Astrocyte of the hippocampus (primary cell): Measurements from ENCODE around the gene CEACAM21.

Experiments
- DNase-seq: peaks from one replicate; pipeline ENCODE4 v3.0.0; 2011; ENCODE audit warnings: low read depth, low spot score

The CEACAM21 gene

GRCh38 chr19:41617941-41618730 is 42.2 kb downstream of the CEACAM21 start:
- DNase-seq: no peak

GRCh38 chr19:41619018-41619556 is 43.1 kb downstream of the CEACAM21 start:
- DNase-seq: no peak

GRCh38 chr19:41620171-41620570 is 44.2 kb downstream of the CEACAM21 start:
- DNase-seq: no peak

GRCh38 chr19:41621226-41621625 is 45.3 kb downstream of the CEACAM21 start:
- no peak for DNase-seq

- no peak for DNase-seq
These were observed 45.7 kb downstream of the CEACAM21 start for GRCh38 chr19:41621654-41622053.

- DNase-seq: no peak
These were observed 47.4 kb downstream of the CEACAM21 start for GRCh38 chr19:41623360-41623759.

- DNase-seq: no peak
These were observed 48.5 kb downstream of the CEACAM21 start for GRCh38 chr19:41624515-41624914.

- no peak for DNase-seq
These were observed 49.0 kb downstream of the CEACAM21 start for GRCh38 chr19:41624937-41625336.

- DNase-seq: no peak
These were observed 50.3 kb downstream of the CEACAM21 start for GRCh38 chr19:41626278-41626677.

GRCh38 chr19:41626877-41627276 is 50.9 kb downstream of the CEACAM21 start, which contains the start of gene CEACAM4:
Gene CEACAM4, minus strand, starts transcription at chr19:41627074. Its CDS starts 111 bp downstream, at chr19:41626963.
- no peak for DNase-seq

- no peak for DNase-seq
These were observed 52.2 kb downstream of the CEACAM21 start for GRCh38 chr19:41627966-41628675.
